ENCODE measurements around the gene CEP192. TPM values are rescaled to one million over a fixed set of nuclear protein-coding genes. Genes with fewer than 3 reads are reported as not detected.

The CEP192 gene
- total and polyA plus RNA-seq, 3 donors from 2014 or later: 34.1 to 77.3 (median 61.2) TPM

GRCh38 chr18:12960853-12961397 is 30.2 kb upstream of the CEP192 start:
- TF ChIP-seq CTCF (IDR thresholded peaks at IDR 0.05) (no peak), POLR2A (IDR thresholded peaks at IDR 0.05) (no peak)
- H3K27ac ChIP-seq: no peak overlapping the region
- H3K36me3 ChIP-seq (ENCODE audit: low read depth, missing control alignments): no peaks in the 10 kb centered on the region
- H3K4me3 ChIP-seq: no peak overlapping the region
- intact Hi-C loops (cut with DNase I; ENCODE audit: low total_unique reads): no loop called here
- no peaks in the 10 kb centered on the region for H3K4me1 ChIP-seq
- no peak for DNase-seq
- H3K27me3 ChIP-seq: no peaks in the 10 kb centered on the region
- WGBS, 2 donors: 62 to 66% methylated on average over 6 of the region's 6 CpGs
- H3K9me3 ChIP-seq: no peaks in the 10 kb centered on the region

- TF ChIP-seq CTCF (IDR thresholded peaks at IDR 0.05): no peak
- no peak for DNase-seq
- intact Hi-C loops (cut with DNase I; ENCODE audit: low total_unique reads): no loop called here
- Histone ChIP-seq H3K9me3 (no peaks in the 10 kb centered on the region), H3K4me1 (no peaks in the 10 kb centered on the region), H3K27ac (no peak overlapping the region), H3K36me3 (ENCODE audit: low read depth, missing control alignments) (no peaks in the 10 kb centered on the region), H3K4me3 (no peak overlapping the region), H3K27me3 (no peaks in the 10 kb centered on the region)
- WGBS, 2 donors: 98 to 100% methylated on average over 1 of the region's 1 CpG
Observed at GRCh38 chr18:12963069-12963468, 28.1 kb upstream of the CEP192 start.

- H3K9me3 ChIP-seq: no peaks in the 10 kb centered on the region
- no peak for TF ChIP-seq CTCF (IDR thresholded peaks at IDR 0.05)
- TF ChIP-seq POLR2A (IDR thresholded peaks at IDR 0.05): no peak
- intact Hi-C loops (cut with DNase I; ENCODE audit: low total_unique reads): no loop called here
- H3K27ac ChIP-seq: no peak overlapping the region
- WGBS, 2 donors: 80 to 99% methylated on average over 4 of the region's 4 CpGs
- H3K4me3 ChIP-seq: no peak overlapping the region
- H3K4me1 ChIP-seq: no peaks in the 10 kb centered on the region
- H3K36me3 ChIP-seq (ENCODE audit: low read depth, missing control alignments): no peaks in the 10 kb centered on the region
- H3K27me3 ChIP-seq: no peaks in the 10 kb centered on the region
- no peak for DNase-seq
Observed at GRCh38 chr18:12968115-12968514, 23.0 kb upstream of the CEP192 start.

GRCh38 chr18:12968619-12969018 is 22.5 kb upstream of the CEP192 start:
- Histone ChIP-seq H3K36me3 (ENCODE audit: low read depth, missing control alignments) (no peaks in the 10 kb centered on the region), H3K4me3 (no peak overlapping the region), H3K4me1 (no peaks in the 10 kb centered on the region), H3K27ac (no peak overlapping the region), H3K9me3 (no peaks in the 10 kb centered on the region), H3K27me3 (no peaks in the 10 kb centered on the region)
- intact Hi-C loops (cut with DNase I; ENCODE audit: low total_unique reads): no loop called here
- WGBS, 2 donors: 92 to 95% methylated on average over 6 of the region's 6 CpGs
- no peak for DNase-seq
- TF ChIP-seq POLR2A (IDR thresholded peaks at IDR 0.05): no peak
- no peak for TF ChIP-seq CTCF (IDR thresholded peaks at IDR 0.05)

GRCh38 chr18:12973562-12974213 is 17.5 kb upstream of the CEP192 start:
- Histone ChIP-seq H3K4me1 (no peaks in the 10 kb centered on the region), H3K27me3 (no peaks in the 10 kb centered on the region), H3K9me3 (no peaks in the 10 kb centered on the region), H3K27ac (no peak overlapping the region), H3K36me3 (ENCODE audit: low read depth, missing control alignments) (no peaks in the 10 kb centered on the region), H3K4me3 (no peak overlapping the region)
- TF ChIP-seq POLR2A (IDR thresholded peaks at IDR 0.05) (no peak), CTCF (IDR thresholded peaks at IDR 0.05) (no peak)
- WGBS, 2 donors: 76 to 95% methylated on average over 4 of the region's 4 CpGs
- no peak for DNase-seq
- intact Hi-C loops (cut with DNase I; ENCODE audit: low total_unique reads): no loop called here

Measured in testis (tissue), 3 donors.